Neural progenitor cell (in vitro differentiated cells): ENCODE data around the gene MYLK.

Experiments used
- EZH2 ChIP-seq: fragments of 200-600 bp; sonication (generic); IDR thresholded peaks from 2 replicates; pipeline ENCODE4 v1.6.1; 2017; ENCODE audit warnings: antibody characterized with exemption, mild to moderate bottlenecking, moderate library complexity
- TF ChIP-seq, protein P1 (sequence below): fragments of 200-600 bp; sonication (generic); IDR thresholded peaks from 2 replicates; pipeline ENCODE4 v1.5.1; 2017; ENCODE audit warnings: antibody characterized with exemption, mild to moderate bottlenecking

GRCh38 chr3:123635217-123635616 lies 248.9 kb downstream of the MYLK start:
- TF ChIP-seq, protein P1, sequence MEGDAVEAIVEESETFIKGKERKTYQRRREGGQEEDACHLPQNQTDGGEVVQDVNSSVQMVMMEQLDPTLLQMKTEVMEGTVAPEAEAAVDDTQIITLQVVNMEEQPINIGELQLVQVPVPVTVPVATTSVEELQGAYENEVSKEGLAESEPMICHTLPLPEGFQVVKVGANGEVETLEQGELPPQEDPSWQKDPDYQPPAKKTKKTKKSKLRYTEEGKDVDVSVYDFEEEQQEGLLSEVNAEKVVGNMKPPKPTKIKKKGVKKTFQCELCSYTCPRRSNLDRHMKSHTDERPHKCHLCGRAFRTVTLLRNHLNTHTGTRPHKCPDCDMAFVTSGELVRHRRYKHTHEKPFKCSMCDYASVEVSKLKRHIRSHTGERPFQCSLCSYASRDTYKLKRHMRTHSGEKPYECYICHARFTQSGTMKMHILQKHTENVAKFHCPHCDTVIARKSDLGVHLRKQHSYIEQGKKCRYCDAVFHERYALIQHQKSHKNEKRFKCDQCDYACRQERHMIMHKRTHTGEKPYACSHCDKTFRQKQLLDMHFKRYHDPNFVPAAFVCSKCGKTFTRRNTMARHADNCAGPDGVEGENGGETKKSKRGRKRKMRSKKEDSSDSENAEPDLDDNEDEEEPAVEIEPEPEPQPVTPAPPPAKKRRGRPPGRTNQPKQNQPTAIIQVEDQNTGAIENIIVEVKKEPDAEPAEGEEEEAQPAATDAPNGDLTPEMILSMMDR, result no peak
- no peak for TF ChIP-seq EZH2
